Hepatocyte (in vitro differentiated cells): ENCODE data around the gene PGP. TPM values are rescaled to one million over a fixed set of nuclear protein-coding genes. Genes with fewer than 3 reads are reported as not detected.

Experiments
- DNase-seq: peaks from one replicate; pipeline ENCODE4 v3.0.0-alpha.2; 2016; ENCODE audit warnings: low spot score
- H2AFZ ChIP-seq: fragments of 200-600 bp; sonication (generic); 2 replicates; pipeline ENCODE4 v1.6.0; 2016; ENCODE audit warnings: antibody characterized with exemption, mild to moderate bottlenecking
- H3K27ac ChIP-seq: fragments of 200-600 bp; sonication (generic); 2 replicates; pipeline ENCODE4 v1.5.1; 2016; ENCODE audit warnings: mild to moderate bottlenecking
- H3K27me3 ChIP-seq: fragments of 200-600 bp; sonication (generic); 2 replicates; pipeline ENCODE4 v1.6.1; 2016
- H3K36me3 ChIP-seq: fragments of 200-600 bp; sonication (generic); replicated peaks from 2 replicates; pipeline ENCODE4 v1.5.1; 2016; ENCODE audit warnings: low read depth; ENCODE audit not compliant: insufficient read depth
- H3K4me1 ChIP-seq: fragments of 200-600 bp; sonication (generic); 2 replicates; pipeline ENCODE4 v1.5.1; 2016; ENCODE audit warnings: mild to moderate bottlenecking, moderate library complexity; ENCODE audit not compliant: insufficient read depth
- H3K4me2 ChIP-seq: fragments of 200-600 bp; sonication (generic); 2 replicates; pipeline ENCODE4 v1.6.0; 2016
- H3K4me3 ChIP-seq: fragments of 200-600 bp; sonication (generic); 2 replicates; pipeline ENCODE4 v1.5.1; 2016; ENCODE audit warnings: mild to moderate bottlenecking
- H3K79me2 ChIP-seq: fragments of 200-600 bp; sonication (generic); 2 replicates; pipeline ENCODE4 v1.6.0; 2017; ENCODE audit warnings: mild to moderate bottlenecking
- H3K9me2 ChIP-seq: fragments of 200-600 bp; sonication (generic); replicated peaks from 2 replicates; pipeline ENCODE4 v1.6.0; 2017; ENCODE audit warnings: mild to moderate bottlenecking; ENCODE audit not compliant: insufficient read depth
- H3K9me3 ChIP-seq: fragments of 200-600 bp; sonication (generic); 2 replicates; pipeline ENCODE4 v1.5.1; 2016; ENCODE audit warnings: low read depth, mild to moderate bottlenecking
- H4K20me1 ChIP-seq: fragments of 200-600 bp; sonication (generic); 2 replicates; pipeline ENCODE4 v1.6.0; 2016; ENCODE audit warnings: mild to moderate bottlenecking; ENCODE audit not compliant: insufficient read depth, poor library complexity, severe bottlenecking
- CTCF ChIP-seq: fragments of 200-600 bp; sonication (generic); IDR thresholded peaks from 2 replicates; pipeline ENCODE4 v1.5.1; 2016; ENCODE audit warnings: antibody characterized with exemption, mild to moderate bottlenecking; ENCODE audit not compliant: poor library complexity
- EZH2 ChIP-seq: fragments of 200-600 bp; sonication (generic); IDR thresholded peaks from 2 replicates; pipeline ENCODE4 v1.6.1; 2016; ENCODE audit warnings: antibody characterized with exemption, mild to moderate bottlenecking, borderline replicate concordance
- EZH2phosphoT487 ChIP-seq: fragments of 200-600 bp; sonication (generic); IDR thresholded peaks from one replicate; pipeline ENCODE4 v1.6.1; 2018; ENCODE audit warnings: antibody characterized with exemption, mild to moderate bottlenecking, low read depth, moderate library complexity; ENCODE audit not compliant: unreplicated experiment, severe bottlenecking
- WGBS: methylation state at CpG from one replicate; pipeline ENCODE4 v1.1.6; 2016; ENCODE audit warnings: low lambda C conversion rate; ENCODE audit errors: missing lambda C conversion rate; 5-methylcytosine and 5-hydroxymethylcytosine counted together
- polyA plus RNA-seq: library from polyadenylated mRNA; unstranded; fragments of >200 nt; fragmentation: Nextera tagmentation; extraction: Ambion mirVana; gene quantifications from 2 replicates; pipeline ENCODE4 v1.2.1, GENCODE V29; 2016
- total RNA-seq: library from RNA; depleted of rRNA; stranded (reverse); fragments of >200 nt; gene quantifications from 2 replicates; pipeline ENCODE4 v1.2.3, GENCODE V29; 2014

The PGP gene
- total and polyA plus RNA-seq, 2 experiments from 2014 or later = 20.6 to 38.0 TPM

GRCh38 chr16:2232094-2232990 lies 17.7 kb upstream of the PGP start:
- no peak overlapping the region for H2AFZ ChIP-seq
- H3K4me2 ChIP-seq = no peak overlapping the region
- H3K27me3 ChIP-seq = peaks cover 21% of the 10 kb centered on the region
- peaks cover 8% of the 10 kb centered on the region for H4K20me1 ChIP-seq
- DNase-seq = no peak
- peaks cover 13% of the 10 kb centered on the region for H3K4me1 ChIP-seq
- no peak for TF ChIP-seq EZH2
- TF ChIP-seq EZH2phosphoT487 = no peak
- no peak for TF ChIP-seq CTCF
- no peaks in the 10 kb centered on the region for H3K9me2 ChIP-seq
- no peaks in the 10 kb centered on the region for H3K36me3 ChIP-seq
- H3K27ac ChIP-seq = no peak overlapping the region
- H3K79me2 ChIP-seq = peaks cover 7% of the 10 kb centered on the region
- H3K9me3 ChIP-seq = no peaks in the 10 kb centered on the region
- no peak overlapping the region for H3K4me3 ChIP-seq
- 95% methylated on average over 34 of the region's 41 CpGs for WGBS

- no peaks in the 10 kb centered on the region for H3K36me3 ChIP-seq
- H3K9me2 ChIP-seq = no peaks in the 10 kb centered on the region
- H2AFZ ChIP-seq = no peak overlapping the region
- peaks cover 6% of the 10 kb centered on the region for H4K20me1 ChIP-seq
- no peak for DNase-seq
- no peak overlapping the region for H3K4me3 ChIP-seq
- H3K4me1 ChIP-seq = peaks cover 7% of the 10 kb centered on the region
- no peak overlapping the region for H3K27ac ChIP-seq
- TF ChIP-seq EZH2 (no peak), EZH2phosphoT487 (no peak), CTCF (no peak)
- peaks cover 18% of the 10 kb centered on the region for H3K79me2 ChIP-seq
- peaks cover 10% of the 10 kb centered on the region for H3K27me3 ChIP-seq
- H3K9me3 ChIP-seq = no peaks in the 10 kb centered on the region
- H3K4me2 ChIP-seq = no peak overlapping the region
- WGBS = 87% methylated on average over 29 of the region's 29 CpGs
These were observed 16.6 kb upstream of the PGP start for GRCh38 chr16:2231016-2231931.

- TF ChIP-seq EZH2 (no peak), EZH2phosphoT487 (no peak), CTCF (no peak)
- no peaks in the 10 kb centered on the region for H3K9me3 ChIP-seq
- no peak overlapping the region for H3K4me2 ChIP-seq
- DNase-seq = no peak
- H3K79me2 ChIP-seq = peaks cover 27% of the 10 kb centered on the region
- no peaks in the 10 kb centered on the region for H3K9me2 ChIP-seq
- H3K4me3 ChIP-seq = no peak overlapping the region
- peaks cover 5% of the 10 kb centered on the region for H3K4me1 ChIP-seq
- H3K27ac ChIP-seq = no peak overlapping the region
- peaks cover 10% of the 10 kb centered on the region for H4K20me1 ChIP-seq
- H2AFZ ChIP-seq = no peak overlapping the region
- no peaks in the 10 kb centered on the region for H3K36me3 ChIP-seq
- peaks cover 2% of the 10 kb centered on the region for H3K27me3 ChIP-seq
- 100% methylated on average over 8 of the region's 13 CpGs for WGBS
These were observed 15.7 kb upstream of the PGP start for GRCh38 chr16:2230376-2230775.
